ENCODE data around the gene EMD.

The EMD gene

GRCh38 chrX:154378059-154378798 is 866 bp upstream of the EMD start:
- no peak for TF ChIP-seq Cebpa-rat (IDR thresholded peaks at IDR 0.05)
- peak overlapping the region; percentile 33 to 93 (median 91); a peak in 21 of 22 replicates for H3K27ac ChIP-seq
- H3K9me3 ChIP-seq (replicated peaks in 1 of 11), result peaks cover 26 to 63% (median 51%) of the 10 kb centered on the region in 11 experiments
- peaks cover 28 to 40% (median 35%) of the 10 kb centered on the region in 10 experiments for H3K4me1 ChIP-seq
- H3K9ac ChIP-seq, result peak overlapping the region; percentile 63 to 89 (median 85); a peak in 21 of 22 replicates
- peak overlapping the region; percentile 43 to 68 (median 58) for H3K4me3 ChIP-seq
- peaks cover 0 to 27% (median 21%) of the 10 kb centered on the region in 11 experiments; a peak in 21 of 22 replicates for H3K27me3 ChIP-seq
- H3K4me2 ChIP-seq, result peak overlapping the region; percentile 68 to 88 (median 83)
- H3K36me3 ChIP-seq, result peaks cover 0 to 9% (median 0%) of the 10 kb centered on the region in 11 experiments; a peak in 4 of 22 replicates
- H4K20me1 ChIP-seq, result peaks cover 0 to 26% (median 11%) of the 10 kb centered on the region in 11 experiments; a peak in 10 of 22 replicates

- peaks cover 26 to 63% (median 44%) of the 10 kb centered on the region in 11 experiments for H3K9me3 ChIP-seq (replicated peaks in 1 of 11)
- H3K36me3 ChIP-seq, result peaks cover 0 to 9% (median 0%) of the 10 kb centered on the region in 11 experiments; a peak in 4 of 22 replicates
- H3K4me2 ChIP-seq, result peak overlapping the region; percentile 88 to 92 (median 89)
- peaks cover 27 to 34% (median 30%) of the 10 kb centered on the region in 10 experiments for H3K4me1 ChIP-seq
- peaks cover 6 to 21% (median 9%) of the 10 kb centered on the region in 11 experiments; a peak in 18 of 22 replicates for H3K27me3 ChIP-seq
- H3K9ac ChIP-seq, result peak overlapping the region; percentile 95 to 99 (median 97)
- H3K27ac ChIP-seq, result peak overlapping the region; percentile 92 to 98 (median 95)
- H3K4me3 ChIP-seq, result peak overlapping the region; percentile 77 to 90 (median 82)
- peaks cover 0 to 27% (median 11%) of the 10 kb centered on the region in 11 experiments; a peak in 9 of 22 replicates for H4K20me1 ChIP-seq
- no peak for TF ChIP-seq Cebpa-rat (IDR thresholded peaks at IDR 0.05)
Observed at GRCh38 chrX:154379569-154379951, 465 bp downstream of the EMD start.

GRCh38 chrX:154380153-154380552 is 1.1 kb downstream of the EMD start:
- peak overlapping the region; percentile 95 to 99 (median 97) for H3K9ac ChIP-seq
- H3K36me3 ChIP-seq, result peaks cover 0 to 9% (median 0%) of the 10 kb centered on the region in 11 experiments; a peak in 4 of 22 replicates
- peak overlapping the region; percentile 88 to 92 (median 89) for H3K4me2 ChIP-seq
- H4K20me1 ChIP-seq, result peaks cover 0 to 27% (median 11%) of the 10 kb centered on the region in 11 experiments; a peak in 9 of 22 replicates
- H3K4me1 ChIP-seq, result peaks cover 27 to 32% (median 31%) of the 10 kb centered on the region in 10 experiments
- peak overlapping the region; percentile 92 to 98 (median 95); a peak in 21 of 22 replicates for H3K27ac ChIP-seq
- H3K9me3 ChIP-seq (replicated peaks in 1 of 11), result peaks cover 26 to 58% (median 44%) of the 10 kb centered on the region in 11 experiments
- no peak for TF ChIP-seq Cebpa-rat (IDR thresholded peaks at IDR 0.05)
- peak overlapping the region; percentile 77 to 90 (median 82) for H3K4me3 ChIP-seq
- peaks cover under 1 to 15% (median 3%) of the 10 kb centered on the region in 11 experiments; a peak in 15 of 22 replicates for H3K27me3 ChIP-seq

- Histone ChIP-seq H3K9me3 (replicated peaks in 1 of 11) (peaks cover 26 to 54% (median 44%) of the 10 kb centered on the region in 11 experiments), H3K27ac (peak overlapping the region in 4 of 11 experiments; percentile 94 to 97 (median 95); a peak in 2 of 22 replicates), H4K20me1 (peaks cover 0 to 27% (median 11%) of the 10 kb centered on the region in 11 experiments; a peak in 9 of 22 replicates)
Observed at GRCh38 chrX:154380787-154381186, 1.7 kb downstream of the EMD start.

GRCh38 chrX:154381271-154381670 is 2.2 kb downstream of the EMD start:
- no peak overlapping the region for H3K27ac ChIP-seq
- no peak for TF ChIP-seq Cebpa-rat (IDR thresholded peaks at IDR 0.05)
- no peak overlapping the region for H3K4me3 ChIP-seq
- peaks cover 27 to 32% (median 30%) of the 10 kb centered on the region in 10 experiments for H3K4me1 ChIP-seq
- no peak overlapping the region for H3K4me2 ChIP-seq
- peak overlapping the region in 1 of 11 experiments; percentile 3; a peak in 2 of 22 replicates for H3K9ac ChIP-seq
- H4K20me1 ChIP-seq, result peaks cover 0 to 27% (median 11%) of the 10 kb centered on the region in 11 experiments; a peak in 9 of 22 replicates
- peaks cover 0 to 11% (median 0%) of the 10 kb centered on the region in 11 experiments; a peak in 5 of 22 replicates for H3K27me3 ChIP-seq
- peaks cover 26 to 54% (median 44%) of the 10 kb centered on the region in 11 experiments for H3K9me3 ChIP-seq (replicated peaks in 1 of 11)
- peaks cover 0 to 9% (median 0%) of the 10 kb centered on the region in 11 experiments; a peak in 4 of 22 replicates for H3K36me3 ChIP-seq

More at GRCh38 chrX:154380787-154381186, 1.7 kb downstream of the EMD start:
- peaks cover 0 to 9% (median 0%) of the 10 kb centered on the region in 11 experiments; a peak in 4 of 22 replicates for H3K36me3 ChIP-seq
- H3K4me3 ChIP-seq, result peak overlapping the region; percentile 77 to 90 (median 82); a peak in 17 of 20 replicates
- peaks cover 27 to 32% (median 30%) of the 10 kb centered on the region in 10 experiments for H3K4me1 ChIP-seq
- H3K9ac ChIP-seq, result peak overlapping the region; percentile 95 to 99 (median 97); a peak in 20 of 22 replicates
- H3K27me3 ChIP-seq, result peaks cover 0 to 11% (median 0%) of the 10 kb centered on the region in 11 experiments; a peak in 6 of 22 replicates
- no peak for TF ChIP-seq Cebpa-rat (IDR thresholded peaks at IDR 0.05)
- peak overlapping the region; percentile 88 to 92 (median 89) for H3K4me2 ChIP-seq

DNA sequence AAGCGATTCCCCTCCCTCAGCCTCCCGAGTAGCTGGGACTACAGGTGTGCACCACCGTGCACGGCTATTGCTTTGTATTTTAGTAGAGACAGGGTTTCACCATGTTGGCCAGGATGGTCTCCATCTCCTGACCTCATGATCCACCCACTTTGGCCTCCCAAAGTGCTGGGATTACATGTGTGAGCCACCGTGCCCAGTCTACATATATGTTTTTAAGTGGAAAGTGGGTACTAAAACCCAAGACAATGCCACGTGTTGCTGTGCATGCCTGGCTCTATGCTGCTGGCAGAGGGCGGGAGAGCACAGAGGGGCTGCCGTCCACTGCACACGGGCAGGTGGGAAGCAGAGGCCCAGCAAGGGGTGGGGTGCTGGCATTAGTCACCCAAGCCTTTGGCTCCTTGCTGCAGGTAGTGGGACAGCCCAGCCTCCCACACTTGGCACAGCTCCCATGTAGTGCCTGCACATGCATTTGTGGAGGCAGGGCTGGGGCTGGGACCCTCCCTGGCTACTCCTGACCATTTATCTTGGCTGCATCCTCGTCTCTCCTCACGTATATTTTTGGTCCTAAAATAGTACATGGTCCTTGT is 3.5 kb downstream of the EMD start:
- peaks cover 0 to 11% (median 0%) of the 10 kb centered on the region in 11 experiments; a peak in 4 of 22 replicates for H3K27me3 ChIP-seq
- H3K4me2 ChIP-seq, result no peak overlapping the region
- H3K4me3 ChIP-seq, result no peak overlapping the region
- peaks cover 22 to 47% (median 40%) of the 10 kb centered on the region in 11 experiments for H3K9me3 ChIP-seq (replicated peaks in 1 of 11)
- peaks cover 0 to 9% (median 0%) of the 10 kb centered on the region in 11 experiments; a peak in 4 of 22 replicates for H3K36me3 ChIP-seq
- H3K4me1 ChIP-seq, result peaks cover 21 to 25% (median 23%) of the 10 kb centered on the region in 10 experiments
- H3K9ac ChIP-seq, result no peak overlapping the region
- peaks cover 0 to 27% (median 11%) of the 10 kb centered on the region in 11 experiments; a peak in 9 of 22 replicates for H4K20me1 ChIP-seq
- no peak for TF ChIP-seq Cebpa-rat (IDR thresholded peaks at IDR 0.05)
- no peak overlapping the region for H3K27ac ChIP-seq

DNA sequence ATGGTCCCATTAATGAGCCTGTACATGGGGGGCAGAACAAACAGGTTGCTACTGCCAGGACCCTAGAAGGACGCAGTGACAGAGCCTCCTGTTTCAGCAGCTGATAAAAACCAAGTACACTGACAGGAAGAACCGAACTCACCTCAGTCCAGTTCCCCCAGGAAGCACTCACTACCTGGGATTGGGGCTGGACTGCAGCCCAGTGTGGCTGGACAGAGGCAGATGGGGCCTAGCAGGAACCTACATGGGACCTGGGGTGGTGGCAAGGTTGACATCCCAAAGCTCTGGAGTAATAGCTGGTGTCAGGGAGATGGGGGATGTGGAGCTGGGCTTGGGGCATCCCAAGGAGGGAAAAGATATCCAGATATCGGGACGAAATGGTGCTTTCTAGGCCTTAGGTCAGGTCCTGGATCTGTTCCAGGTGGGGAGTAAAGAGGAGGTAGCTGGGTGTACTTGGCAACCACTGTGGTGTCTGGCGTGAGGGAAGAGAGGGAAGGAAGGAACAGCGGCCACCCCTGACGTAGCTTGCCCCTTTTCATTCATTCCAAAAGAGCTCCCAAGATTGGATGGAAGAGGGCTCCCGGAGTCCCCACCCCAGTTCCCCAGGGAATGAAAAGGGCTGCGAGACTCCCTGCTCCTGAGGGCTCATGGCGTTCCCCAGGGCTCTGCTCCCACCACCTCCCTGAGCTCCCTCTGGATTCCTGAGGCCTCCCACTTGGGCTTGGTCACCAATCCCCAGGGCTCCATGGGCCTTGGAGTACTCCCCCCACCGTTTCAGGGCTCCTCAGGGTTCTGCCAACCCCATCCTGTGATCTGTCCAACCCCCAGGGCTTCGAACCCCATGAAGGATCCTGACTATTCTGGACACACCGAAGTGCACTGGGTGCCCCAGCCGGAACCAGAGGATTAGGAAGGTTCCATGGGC is 4.5 kb downstream of the EMD start:
- no peak for TF ChIP-seq Cebpa-rat (IDR thresholded peaks at IDR 0.05)
- peaks cover 0 to 9% (median 0%) of the 10 kb centered on the region in 11 experiments; a peak in 4 of 22 replicates for H3K36me3 ChIP-seq
- H3K27me3 ChIP-seq, result peaks cover 0 to 11% (median 0%) of the 10 kb centered on the region in 11 experiments; a peak in 4 of 22 replicates

More for the DNA sequence above, 4.5 kb downstream of the EMD start:
- no peak overlapping the region; a peak in 2 of 22 replicates for H3K27ac ChIP-seq
- no peak overlapping the region for H3K4me3 ChIP-seq
- H3K9me3 ChIP-seq (replicated peaks in 1 of 11), result peaks cover 11 to 37% (median 29%) of the 10 kb centered on the region in 11 experiments
- peaks cover 0 to 27% (median 11%) of the 10 kb centered on the region in 11 experiments; a peak in 9 of 22 replicates for H4K20me1 ChIP-seq
- peaks cover 14 to 18% (median 16%) of the 10 kb centered on the region in 10 experiments for H3K4me1 ChIP-seq
- H3K4me2 ChIP-seq, result peak overlapping the region in 4 of 11 experiments; percentile 21 to 73 (median 56); a peak in 3 of 22 replicates
- peak overlapping the region in 1 of 11 experiments; percentile 11; a peak in 2 of 22 replicates for H3K9ac ChIP-seq
